Right lobe of liver (tissue), 6 donors: ENCODE data around the gene TAS2R20. TPM values are rescaled to one million over a fixed set of nuclear protein-coding genes. Genes with fewer than 3 reads are reported as not detected.
"Not testable (repeated sequence)": the region's sequence is repeated elsewhere in the genome, so short reads cannot be mapped to it uniquely, and the experiment has no call there.

Experiments
- ATAC-seq, 4 donors: fragments of 200-7000 bp; cut with Tn5 transposase; one replicate each; pipeline ENCODE4 v1.9.1; 2020; ENCODE audit warnings: mild to moderate bottlenecking in 4 of 4, moderate library complexity in 4 of 4
- DNase-seq, 3 donors: peaks; one replicate each; pipeline ENCODE4 v3.0.0-alpha.2; 2020
- H3K27ac ChIP-seq, 3 donors: fragments of 200-600 bp; one replicate each; pipeline ENCODE4 v1.8.0; 2022
- H3K27me3 ChIP-seq, 2 donors: fragments of 200-600 bp; one replicate each; pipeline ENCODE4 v1.8.0; 2022
- H3K36me3 ChIP-seq, 4 donors: fragments of 200-600 bp; sonication (generic) in 1 of 4; one replicate each; pipeline versions ENCODE4 v1.5.1 to v1.8.0; 2017 to 2022; ENCODE audit warnings: control low read depth in 1 of 4
- H3K4me1 ChIP-seq, 4 donors: fragments of 200-600 bp; sonication (generic) in 1 of 4; one replicate each; pipeline versions ENCODE4 v1.5.1 to v1.8.0; 2017 to 2022; ENCODE audit warnings: control low read depth in 1 of 4
- H3K4me3 ChIP-seq, 3 donors: fragments of 200-600 bp; one replicate each; pipeline ENCODE4 v1.8.0; 2022
- H3K9me3 ChIP-seq, 4 donors: fragments of 200-600 bp; sonication (generic) in 1 of 4; one replicate each; pipeline versions ENCODE4 v1.5.1 to v1.8.0; 2017 to 2022; ENCODE audit warnings: control low read depth in 1 of 4
- CTCF ChIP-seq, 4 donors: fragments of 200-600 bp in 3 of 4; fragments of 450-650 bp in 1 of 4; IDR thresholded peaks; one replicate each; pipeline versions ENCODE4 v1.5.1 to v1.8.0; 2016 to 2022; ENCODE audit warnings: antibody characterized with exemption in 4 of 4, mild to moderate bottlenecking in 2 of 4
- POLR2A ChIP-seq: fragments of 450-650 bp; IDR thresholded peaks from one replicate; pipeline ENCODE4 v1.6.1; 2017; ENCODE audit warnings: antibody characterized with exemption, mild to moderate bottlenecking
- WGBS: methylation state at CpG from one replicate; pipeline ENCODE4 v1.1.6; 2018; ENCODE audit warnings: low coverage, low lambda C conversion rate; ENCODE audit not compliant: insufficient coverage; ENCODE audit errors: missing lambda C conversion rate; 5-methylcytosine and 5-hydroxymethylcytosine counted together
- intact Hi-C, 2 donors: fragments of 100-400 bp; cut with DNase I; formaldehyde crosslinking; loops; one replicate each; pipeline versions ENCODE4 v1.11.2 to v1.14.1; 2022
- long read RNA-seq: library from polyadenylated mRNA; unstranded; transcript quantifications from one replicate; pipeline ENCODE4 v2.0.0, GENCODE V29; 2019
- total RNA-seq, 6 experiments: library from RNA; depleted of rRNA in 2 of 6; stranded (reverse); fragments of >200 nt in 2 of 6; fragmentation: NEBNext Ultra II Directional in 3 of 6; extraction: Animal tissue kit (Norgen Biotek cat#: 25700) in 3 of 6; gene quantifications; one replicate each; pipeline versions ENCODE4 v1.1.0 to v1.2.4, GENCODE V29; 2016 to 2023
- donor health status: DM: no; HTN: yes; CAD: no.
- donor health status: DM: no; HTN: no; CAD: no.
- donor health status: DM: no; HTN: no; CAD: no.
- donor health status: DM: no; HTN: yes; CAD: no.
- donor health status: DM: no; HTN: yes; CAD: no.

The TAS2R20 gene, protein sequence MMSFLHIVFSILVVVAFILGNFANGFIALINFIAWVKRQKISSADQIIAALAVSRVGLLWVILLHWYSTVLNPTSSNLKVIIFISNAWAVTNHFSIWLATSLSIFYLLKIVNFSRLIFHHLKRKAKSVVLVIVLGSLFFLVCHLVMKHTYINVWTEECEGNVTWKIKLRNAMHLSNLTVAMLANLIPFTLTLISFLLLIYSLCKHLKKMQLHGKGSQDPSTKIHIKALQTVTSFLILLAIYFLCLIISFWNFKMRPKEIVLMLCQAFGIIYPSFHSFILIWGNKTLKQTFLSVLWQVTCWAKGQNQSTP
- total RNA-seq = 1 to 10 TPM in 4 of 6 experiments, under 1 TPM in 2; 0.46 to 3.0 (median 1.6) TPM
- long read RNA-seq = 0 reads

- H3K4me3 ChIP-seq = no peak within 1 kb of the TSS
- H3K36me3 ChIP-seq = no peaks in the 10 kb centered on the region
- DNase-seq (no peak), ATAC-seq (no peak)
- no peak for TF ChIP-seq CTCF (IDR thresholded peaks at IDR 0.05)
- no peak for TF ChIP-seq POLR2A
- H3K27me3 ChIP-seq = no peaks in the 10 kb centered on the region
- no peaks in the 10 kb centered on the region for H3K4me1 ChIP-seq
- H3K27ac ChIP-seq = no peak within 1 kb of the TSS
- no peaks in the 10 kb centered on the region for H3K9me3 ChIP-seq
- intact Hi-C loops = no loop called here
Measured at GRCh38 chr12:10998204-10998603, at the start of gene TAS2R20. Gene TAS2R20 (minus strand): TSS chr12:10998304. CDS start chr12:10997875, 429 bp downstream.

DNA sequence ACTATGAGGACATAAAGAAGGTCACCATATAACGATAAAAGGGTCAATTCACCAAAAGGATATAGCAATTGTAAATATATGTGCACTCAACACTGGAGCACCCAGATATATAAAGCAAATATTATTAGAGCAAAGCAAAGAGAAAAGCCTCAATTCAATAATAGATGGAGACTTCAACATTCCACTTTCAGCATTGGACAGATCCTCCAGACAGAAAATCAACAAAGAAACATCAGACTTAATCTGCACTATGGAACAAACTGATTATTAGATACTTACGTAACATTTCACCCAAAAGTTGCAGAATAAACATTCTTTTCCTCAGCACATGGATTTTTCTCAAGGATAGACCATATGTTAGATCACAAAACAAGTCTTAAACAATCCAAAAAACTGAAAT, 43.3 kb upstream of the TAS2R20 start:
- DNase-seq, H3K36me3 ChIP-seq, H3K27ac ChIP-seq, ATAC-seq, H3K4me3 ChIP-seq, intact Hi-C loops, H3K27me3 ChIP-seq, H3K4me1 ChIP-seq, H3K9me3 ChIP-seq: not testable (repeated sequence)
- 94% methylated on average over 2 of the region's 2 CpGs for WGBS

DNA sequence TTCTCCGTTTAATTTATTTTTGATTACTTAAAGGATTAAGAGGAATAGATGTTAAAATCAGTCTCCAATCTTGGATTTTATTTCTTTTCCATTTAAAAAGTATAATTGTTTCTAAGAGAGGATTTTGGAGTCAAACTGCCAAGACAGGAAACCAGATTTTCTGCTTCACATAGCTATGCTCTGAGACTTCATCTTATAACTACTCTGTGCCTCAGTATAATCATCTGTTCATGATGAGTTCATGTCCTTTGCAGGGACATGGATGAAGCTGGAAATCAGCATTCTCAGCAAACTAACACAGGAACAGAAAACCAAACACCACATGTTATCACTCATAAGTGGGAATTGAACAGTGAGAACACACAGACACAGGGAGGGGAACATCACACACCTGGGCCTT, 42.1 kb upstream of the TAS2R20 start:
- intact Hi-C loops = no loop called here
- DNase-seq (no peak), ATAC-seq (no peak)
- no peaks in the 10 kb centered on the region for H3K27me3 ChIP-seq
- H3K27ac ChIP-seq = no peak overlapping the region
- H3K4me3 ChIP-seq = no peak overlapping the region
- H3K36me3 ChIP-seq = no peaks in the 10 kb centered on the region
- no peaks in the 10 kb centered on the region for H3K4me1 ChIP-seq
- 95% methylated on average over 1 of the region's 1 CpG for WGBS
- TF ChIP-seq POLR2A = no peak
- no peak for TF ChIP-seq CTCF (IDR thresholded peaks at IDR 0.05)
- H3K9me3 ChIP-seq = no peaks in the 10 kb centered on the region

DNA sequence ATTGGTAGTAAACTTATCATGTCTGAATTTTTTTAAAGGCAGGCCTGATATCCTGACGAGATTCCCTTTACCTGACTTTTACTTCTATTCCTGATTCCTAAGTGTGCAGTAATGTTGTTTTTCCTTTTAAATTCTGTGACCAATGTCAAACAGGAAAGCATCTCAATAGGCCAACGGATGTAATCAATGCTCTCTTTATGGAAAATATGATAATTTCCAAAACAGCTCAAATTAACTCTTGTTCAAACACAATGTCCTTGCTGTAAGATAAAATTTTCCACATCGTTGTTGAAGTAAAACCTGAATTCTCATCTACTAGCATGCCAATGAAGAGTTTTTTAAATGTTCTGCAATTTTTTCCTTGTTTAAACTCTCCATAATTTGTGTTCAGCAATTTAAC, 41.1 kb upstream of the TAS2R20 start:
- no peaks in the 10 kb centered on the region for H3K9me3 ChIP-seq
- no peaks in the 10 kb centered on the region for H3K36me3 ChIP-seq
- 50% methylated on average over 3 of the region's 3 CpGs for WGBS
- DNase-seq = no peak
- no peaks in the 10 kb centered on the region for H3K4me1 ChIP-seq
- TF ChIP-seq POLR2A = no peak
- TF ChIP-seq CTCF (IDR thresholded peaks at IDR 0.05) = no peak
- H3K27ac ChIP-seq = no peak overlapping the region
- no peak overlapping the region for H3K4me3 ChIP-seq
- no peaks in the 10 kb centered on the region for H3K27me3 ChIP-seq
- intact Hi-C loops = no loop called here
- no peak for ATAC-seq

DNA sequence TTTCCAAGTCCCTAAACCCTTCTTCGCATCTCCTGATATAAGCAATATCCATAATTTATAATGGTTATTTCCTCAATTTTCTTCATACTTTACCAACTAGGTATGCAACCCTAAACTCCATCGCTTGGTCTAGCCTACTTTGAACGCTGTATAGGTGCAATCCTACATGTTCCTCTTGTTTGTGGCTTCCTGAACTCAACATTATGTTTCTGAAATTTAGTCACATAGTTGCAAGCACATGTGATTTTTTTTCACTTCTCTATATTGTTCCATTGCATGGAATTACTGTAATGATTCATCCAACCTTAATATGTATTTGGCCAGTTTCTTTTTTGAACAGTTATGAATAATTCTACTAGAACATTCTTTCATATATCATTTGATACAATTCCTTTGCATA, 35.9 kb upstream of the TAS2R20 start:
- WGBS = 100% methylated on average over 1 of the region's 3 CpGs
- H3K27me3 ChIP-seq, DNase-seq, H3K27ac ChIP-seq, ATAC-seq, intact Hi-C loops, H3K36me3 ChIP-seq, H3K4me3 ChIP-seq, H3K9me3 ChIP-seq, H3K4me1 ChIP-seq: not testable (repeated sequence)
